Peyer's patch (tissue), 4 donors: Measurements from ENCODE around the gene AUP1. TPM values are rescaled to one million over a fixed set of nuclear protein-coding genes. Genes with fewer than 3 reads are reported as not detected.
A peak's percentile ranks its signal among the peaks of the same experiment; 100 is the strongest.

Experiments used
- DNase-seq, 3 donors: peaks; one replicate each; pipeline ENCODE4 v3.0.0-alpha.2; 2017 to 2019
- H3K27ac ChIP-seq, 4 donors: fragments of 200-600 bp; sonication (generic); one replicate each; pipeline ENCODE4 v1.5.1; 2016 to 2019
- H3K27me3 ChIP-seq, 2 donors: fragments of 200-600 bp; sonication (generic); one replicate each; pipeline ENCODE4 v1.5.1; 2019
- H3K36me3 ChIP-seq, 3 donors: fragments of 200-600 bp; sonication (generic); one replicate each; pipeline ENCODE4 v1.5.1; 2016 to 2019
- H3K4me1 ChIP-seq, 4 donors: fragments of 200-600 bp; sonication (generic); one replicate each; pipeline ENCODE4 v1.5.1; 2016 to 2019
- H3K4me3 ChIP-seq, 4 donors: fragments of 200-600 bp; sonication (generic); 1 replicate in 3 of 4; 2 replicates in 1 of 4; pipeline ENCODE4 v1.5.1; 2016 to 2019; ENCODE audit warnings: mild to moderate bottlenecking in 1 of 4
- H3K9me3 ChIP-seq, 4 donors: fragments of 200-600 bp; sonication (generic); one replicate each; pipeline ENCODE4 v1.5.1; 2016 to 2019; ENCODE audit warnings: mild to moderate bottlenecking in 1 of 4
- CTCF ChIP-seq, 6 experiments: fragments of 450-650 bp in 4 of 6; fragments of 200-600 bp in 2 of 6; sonication (generic) in 1 of 6; IDR thresholded peaks; one replicate each; pipeline ENCODE4 v1.5.1; 2017 to 2019; ENCODE audit warnings: antibody characterized with exemption in 6 of 6, mild to moderate bottlenecking in 3 of 6, moderate library complexity in 1 of 6
- POLR2A ChIP-seq, 2 donors: fragments of 450-650 bp; IDR thresholded peaks; one replicate each; pipeline ENCODE4 v1.5.1; 2017; ENCODE audit warnings: antibody characterized with exemption in 2 of 2, mild to moderate bottlenecking in 2 of 2, moderate library complexity in 2 of 2
- total RNA-seq, 4 donors: library from RNA; depleted of rRNA; stranded (reverse); fragments of >200 nt; gene quantifications; one replicate each; pipeline ENCODE4 v1.1.0, GENCODE V29; 2016

Gene AUP1
- total RNA-seq, 4 donors from 2014 or later: 183 to 233 (median 213) TPM

GRCh38 chr2:74507145-74507925 is 22.2 kb downstream of the AUP1 start, which contains the start of gene PCGF1:
TSS of gene PCGF1 (minus strand) at chr2:74507695. CDS start at chr2:74507668, 27 bp downstream.
- DNase-seq: peak; percentile 99 to 100 (median 99)
- H3K27me3 ChIP-seq: peaks cover 0 to 10% of the 10 kb centered on the region in 2 donors
- H3K9me3 ChIP-seq: no peaks in the 10 kb centered on the region
- peaks cover 0 to 13% (median 0%) of the 10 kb centered on the region in 3 donors for H3K36me3 ChIP-seq
- peak within 1 kb of the TSS; percentile 57 to 85 (median 71) for H3K4me3 ChIP-seq
- TF ChIP-seq POLR2A (IDR thresholded peaks at IDR 0.05) (peak; percentile 36 to 57), CTCF (IDR thresholded peaks at IDR 0.05) (peak; percentile 24 to 50 (median 38))
- peaks cover 0 to 49% (median 12%) of the 10 kb centered on the region in 4 donors for H3K4me1 ChIP-seq
- H3K27ac ChIP-seq: peak within 1 kb of the TSS; percentile 91 to 99 (median 97)

GRCh38 chr2:74505448-74506246 is 23.9 kb downstream of the AUP1 start:
- no peaks in the 10 kb centered on the region for H3K27me3 ChIP-seq
- peaks cover 0 to 13% (median 0%) of the 10 kb centered on the region in 3 donors for H3K36me3 ChIP-seq
- peaks cover 0 to 59% (median 12%) of the 10 kb centered on the region in 4 donors for H3K4me1 ChIP-seq
- TF ChIP-seq POLR2A (IDR thresholded peaks at IDR 0.05): no peak
- TF ChIP-seq CTCF (IDR thresholded peaks at IDR 0.05): no peak
- no peaks in the 10 kb centered on the region for H3K9me3 ChIP-seq
- DNase-seq: peak in 1 of 3 donors; percentile 23
- peak overlapping the region in 2 of 4 donors; percentile 20 to 73 for H3K4me3 ChIP-seq
- H3K27ac ChIP-seq: no peak overlapping the region

GRCh38 chr2:74504591-74504990 is 24.9 kb downstream of the AUP1 start:
- Histone ChIP-seq H3K9me3 (no peaks in the 10 kb centered on the region), H3K27ac (no peak overlapping the region), H3K36me3 (peaks cover 0 to 13% (median 0%) of the 10 kb centered on the region in 3 donors), H3K27me3 (no peaks in the 10 kb centered on the region), H3K4me3 (peak overlapping the region in 1 of 4 donors; percentile 85), H3K4me1 (peaks cover 0 to 65% (median 13%) of the 10 kb centered on the region in 4 donors)
- no peak for TF ChIP-seq POLR2A (IDR thresholded peaks at IDR 0.05)
- no peak for TF ChIP-seq CTCF (IDR thresholded peaks at IDR 0.05)
- peak in 1 of 3 donors; percentile 18 for DNase-seq

- peak in 1 of 3 donors; percentile 50 for DNase-seq
- peak overlapping the region; percentile 37 to 85 (median 54) for H3K4me3 ChIP-seq
- no peak for TF ChIP-seq POLR2A (IDR thresholded peaks at IDR 0.05)
- no peak for TF ChIP-seq CTCF (IDR thresholded peaks at IDR 0.05)
- H3K9me3 ChIP-seq: no peaks in the 10 kb centered on the region
- H3K36me3 ChIP-seq: peaks cover 0 to 13% (median 0%) of the 10 kb centered on the region in 3 donors
- H3K27ac ChIP-seq: peak overlapping the region; percentile 67 to 94 (median 91)
- H3K4me1 ChIP-seq: peaks cover 2 to 73% (median 21%) of the 10 kb centered on the region in 4 donors
- no peaks in the 10 kb centered on the region for H3K27me3 ChIP-seq
Measured at GRCh38 chr2:74503506-74504475, 25.7 kb downstream of the AUP1 start.
